Vagina (tissue), 2 donors: ENCODE data around the gene FASTKD1.
"Not testable (repeated sequence)": the region's sequence is repeated elsewhere in the genome, so short reads cannot be mapped to it uniquely, and the experiment has no call there.

ENCODE experiments used
- POLR2A ChIP-seq, 2 donors: fragments of 450-650 bp; IDR thresholded peaks; one replicate each; pipeline ENCODE4 v1.6.1; 2017; ENCODE audit warnings: antibody characterized with exemption in 2 of 2, mild to moderate bottlenecking in 2 of 2, moderate library complexity in 2 of 2
- POLR2AphosphoS5 ChIP-seq, 2 donors: sonication (generic); formaldehyde crosslinking; IDR thresholded peaks; one replicate each; pipeline ENCODE4 v1.9.0; 2017; ENCODE audit warnings: antibody characterized with exemption in 2 of 2, mild to moderate bottlenecking in 2 of 2, low read depth in 1 of 2; ENCODE audit not compliant: insufficient read depth in 1 of 2
- TF ChIP-seq, protein P1 (sequence below), 3 experiments: fragments of 450-650 bp in 2 of 3; fragments of 200-600 bp in 1 of 3; sonication (generic) in 1 of 3; IDR thresholded peaks; one replicate each; pipeline ENCODE4 v1.5.1; 2017 to 2019; ENCODE audit warnings: antibody characterized with exemption in 3 of 3, mild to moderate bottlenecking in 2 of 3, moderate library complexity in 2 of 3

DNA sequence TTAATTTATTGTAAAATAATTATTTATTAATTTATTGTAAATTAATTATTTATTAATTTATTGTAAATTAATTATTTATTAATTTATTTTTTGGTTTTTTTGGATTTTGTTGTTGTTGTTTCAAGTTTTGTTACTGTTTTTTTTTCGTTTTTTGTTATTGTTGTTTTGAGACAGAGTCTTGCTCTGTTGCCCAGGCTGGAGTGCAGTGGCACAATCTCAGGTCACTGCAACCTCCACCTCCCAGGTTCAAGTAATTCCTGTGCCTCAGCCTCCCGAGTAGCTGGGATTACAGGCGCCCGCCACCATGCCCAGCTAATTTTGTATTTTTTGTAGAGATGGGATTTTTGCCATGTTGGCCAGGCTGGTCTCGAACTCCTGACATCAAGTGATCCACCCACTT is 11.6 kb downstream of the FASTKD1 start:
- TF ChIP-seq, protein P1, sequence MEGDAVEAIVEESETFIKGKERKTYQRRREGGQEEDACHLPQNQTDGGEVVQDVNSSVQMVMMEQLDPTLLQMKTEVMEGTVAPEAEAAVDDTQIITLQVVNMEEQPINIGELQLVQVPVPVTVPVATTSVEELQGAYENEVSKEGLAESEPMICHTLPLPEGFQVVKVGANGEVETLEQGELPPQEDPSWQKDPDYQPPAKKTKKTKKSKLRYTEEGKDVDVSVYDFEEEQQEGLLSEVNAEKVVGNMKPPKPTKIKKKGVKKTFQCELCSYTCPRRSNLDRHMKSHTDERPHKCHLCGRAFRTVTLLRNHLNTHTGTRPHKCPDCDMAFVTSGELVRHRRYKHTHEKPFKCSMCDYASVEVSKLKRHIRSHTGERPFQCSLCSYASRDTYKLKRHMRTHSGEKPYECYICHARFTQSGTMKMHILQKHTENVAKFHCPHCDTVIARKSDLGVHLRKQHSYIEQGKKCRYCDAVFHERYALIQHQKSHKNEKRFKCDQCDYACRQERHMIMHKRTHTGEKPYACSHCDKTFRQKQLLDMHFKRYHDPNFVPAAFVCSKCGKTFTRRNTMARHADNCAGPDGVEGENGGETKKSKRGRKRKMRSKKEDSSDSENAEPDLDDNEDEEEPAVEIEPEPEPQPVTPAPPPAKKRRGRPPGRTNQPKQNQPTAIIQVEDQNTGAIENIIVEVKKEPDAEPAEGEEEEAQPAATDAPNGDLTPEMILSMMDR (IDR thresholded peaks at IDR 0.05): not testable (repeated sequence)
- TF ChIP-seq POLR2AphosphoS5 (IDR thresholded peaks at IDR 0.05; ENCODE audit: insufficient read depth in 1 of 2, low read depth in 1 of 2); POLR2A (IDR thresholded peaks at IDR 0.05): not testable (repeated sequence)
